ENCODE measurements around the gene CEP41.

DNA sequence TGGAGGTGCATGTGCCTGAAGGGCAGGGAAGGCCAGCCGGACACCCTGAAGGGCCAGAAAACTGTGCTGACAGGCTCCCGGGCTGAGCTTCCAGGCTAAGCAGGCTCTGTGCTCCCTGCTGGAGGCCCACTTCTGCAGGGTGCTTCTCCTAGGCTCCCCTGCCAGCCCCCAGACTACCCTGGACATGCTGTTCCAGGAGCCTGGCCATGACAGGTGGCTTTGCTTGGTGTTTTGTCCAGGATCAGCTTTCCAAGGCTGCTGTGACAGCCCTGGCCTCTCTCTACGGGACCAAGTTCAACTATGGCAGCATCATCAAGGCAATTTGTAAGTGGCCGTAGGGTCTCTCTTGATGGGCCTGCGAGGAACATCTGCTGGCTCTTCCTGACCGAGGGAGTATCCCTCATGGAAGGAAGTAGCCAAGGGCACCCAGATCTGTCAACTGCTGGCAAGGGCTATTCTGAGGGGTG is 55.2 kb downstream of the CEP41 start:
- TF ChIP-seq EP300 (IDR thresholded peaks at IDR 0.05) (no peak), POLR2A (IDR thresholded peaks at IDR 0.05) (no peak)

Data from sigmoid colon (tissue), 4 donors.